IMR-90 (cell line): Measurements from ENCODE around the gene ZMIZ1. TPM values are rescaled to one million over a fixed set of nuclear protein-coding genes. Genes with fewer than 3 reads are reported as not detected.

Experiments used
- ATAC-seq: fragments of 200-7000 bp; cut with Tn5 transposase; 2 replicates; pipeline ENCODE4 v1.9.1; 2020; ENCODE audit warnings: low read depth, mild to moderate bottlenecking, moderate library complexity
- BruUV-seq: library from RNA; stranded (reverse); fragments of 400-500 nt; replicated peaks from 2 replicates; lab custom pipeline; 2021; lab: Mats Ljungman, UMichigan
- CTCF ChIA-PET: fragments of 300-600 bp; formaldehyde crosslinking; extraction: SDS; loops from one replicate; lab custom pipeline; 2021; ENCODE audit warnings: antibody characterized with exemption; lab: Yijun Ruan, JAX
- POLR2A ChIA-PET: fragments of 300-600 bp; sonication (Branson Sonifier 250); formaldehyde crosslinking; loops from one replicate; lab custom pipeline; 2022; ENCODE audit warnings: antibody characterized with exemption; ENCODE audit not compliant: unreplicated experiment; lab: Charles Lee
- DNase-seq: peaks from one replicate; pipeline ENCODE4 v3.0.0; 2013
- H2AFZ ChIP-seq: replicated peaks from 2 replicates; pipeline ENCODE3; 2013; ENCODE audit warnings: low read length, mild to moderate bottlenecking; ENCODE audit not compliant: poor library complexity
- H2AK5ac ChIP-seq: 2 replicates; pipeline ENCODE4 v1.6.1; 2013; ENCODE audit warnings: low read depth, low read length, inconsistent platforms
- H2AK9ac ChIP-seq: replicated peaks from 2 replicates; pipeline ENCODE3; 2013; ENCODE audit warnings: mild to moderate bottlenecking, low read depth, low read length, moderate library complexity; ENCODE audit not compliant: poor library complexity
- H2BK120ac ChIP-seq: 2 replicates; pipeline ENCODE4 v1.6.1; 2013; ENCODE audit warnings: low read depth, low read length, inconsistent platforms
- H2BK15ac ChIP-seq: 3 replicates; pipeline ENCODE4 v1.6.1; 2013; ENCODE audit warnings: low read depth, low read length, inconsistent platforms
- H2BK20ac ChIP-seq: 2 replicates; pipeline ENCODE4 v1.6.1; 2013; ENCODE audit warnings: low read depth, mild to moderate bottlenecking, inconsistent platforms, low read length, moderate library complexity
- H2BK5ac ChIP-seq: 2 replicates; pipeline ENCODE4 v1.6.1; 2013; ENCODE audit warnings: mild to moderate bottlenecking, low read depth, low read length, inconsistent platforms; ENCODE audit not compliant: poor library complexity, severe bottlenecking
- H3K14ac ChIP-seq: replicated peaks from 2 replicates; pipeline ENCODE4 v1.6.1; 2013; ENCODE audit warnings: low read depth, low read length, inconsistent platforms
- H3K18ac ChIP-seq: 2 replicates; pipeline ENCODE4 v1.6.1; 2013; ENCODE audit warnings: low read depth, low read length, control low read depth
- H3K23ac ChIP-seq: 2 replicates; pipeline ENCODE4 v1.6.1; 2013; ENCODE audit warnings: low read depth, low read length, inconsistent platforms
- H3K27ac ChIP-seq: 2 replicates; pipeline ENCODE4 v1.5.1; 2013; ENCODE audit warnings: mild to moderate bottlenecking, control low read depth, low read length; ENCODE audit not compliant: insufficient read depth
- H3K27me3 ChIP-seq: 2 replicates; pipeline ENCODE4 v1.6.1; 2013; ENCODE audit warnings: low read length; ENCODE audit not compliant: control insufficient read depth, insufficient read depth
- H3K36me3 ChIP-seq: 2 replicates; pipeline ENCODE4 v1.6.1; 2013; ENCODE audit warnings: low read length, mixed read lengths; ENCODE audit not compliant: control insufficient read depth, insufficient read depth
- H3K4ac ChIP-seq: 2 replicates; pipeline ENCODE4 v1.6.1; 2013; ENCODE audit warnings: low read depth, low read length, inconsistent platforms
- H3K4me1 ChIP-seq: 2 replicates; pipeline ENCODE4 v1.6.1; 2013; ENCODE audit warnings: low read length, mixed read lengths; ENCODE audit not compliant: control insufficient read depth, insufficient read depth
- H3K4me2 ChIP-seq: 2 replicates; pipeline ENCODE4 v1.6.1; 2013; ENCODE audit warnings: low read depth, mild to moderate bottlenecking, control low read depth, low read length, moderate library complexity
- H3K4me3 ChIP-seq: 2 replicates; pipeline ENCODE4 v1.5.1; 2013; ENCODE audit warnings: low read depth, mild to moderate bottlenecking, control low read depth, low read length, moderate library complexity; ENCODE audit not compliant: insufficient read depth
- H3K56ac ChIP-seq: 2 replicates; pipeline ENCODE4 v1.6.1; 2013; ENCODE audit warnings: low read length, inconsistent platforms; ENCODE audit not compliant: insufficient read depth; ENCODE audit errors: extremely low read depth
- H3K79me1 ChIP-seq, 2 experiments: 2 replicates each; pipeline ENCODE4 v1.6.1; 2013; ENCODE audit warnings: low read length in 2 of 2, inconsistent platforms in 1 of 2, low read depth in 1 of 2
- H3K9ac ChIP-seq: 2 replicates; pipeline ENCODE4 v1.6.1; 2013; ENCODE audit warnings: low read depth, low read length, control low read depth
- H3K9me1 ChIP-seq: 2 replicates; pipeline ENCODE4 v1.6.1; 2013; ENCODE audit warnings: low read length, inconsistent platforms; ENCODE audit not compliant: insufficient read depth
- H3K9me3 ChIP-seq: 2 replicates; pipeline ENCODE4 v1.6.1; 2013; ENCODE audit warnings: low read length; ENCODE audit not compliant: control insufficient read depth, insufficient read depth
- H4K20me1 ChIP-seq: 2 replicates; pipeline ENCODE4 v1.6.1; 2013; ENCODE audit warnings: low read length, inconsistent platforms; ENCODE audit not compliant: insufficient read depth
- H4K5ac ChIP-seq: 2 replicates; pipeline ENCODE4 v1.6.1; 2013; ENCODE audit warnings: mild to moderate bottlenecking, low read depth, low read length, control low read depth
- H4K8ac ChIP-seq, 2 experiments: 2 replicates each; pipeline ENCODE4 v1.6.1; 2013; ENCODE audit warnings: low read depth in 2 of 2, low read length in 2 of 2, control low read depth in 1 of 2, inconsistent platforms in 1 of 2
- H4K91ac ChIP-seq: 2 replicates; pipeline ENCODE4 v1.6.1; 2013; ENCODE audit warnings: low read depth, low read length, inconsistent platforms; ENCODE audit not compliant: insufficient read depth
- FOS ChIP-seq: fragments of 150-350 bp; IDR thresholded peaks from 2 replicates; pipeline ENCODE4 v1.6.1; 2016; ENCODE audit warnings: low read depth, low read length
- RCOR1 ChIP-seq: IDR thresholded peaks from 2 replicates; pipeline ENCODE4 v1.6.1; 2012; ENCODE audit warnings: mild to moderate bottlenecking, low read length, improper control_type of control experiment; ENCODE audit not compliant: insufficient replicate concordance
- WGBS, 2 experiments: methylation state at CpG; one replicate each; pipeline versions ENCODE4 v1.1.5 to v1.1.7; 2013; ENCODE audit warnings: missing lambda C conversion rate in 2 of 2; ENCODE audit not compliant: insufficient read length in 1 of 2; ENCODE audit errors: extremely low coverage in 2 of 2; 5-methylcytosine and 5-hydroxymethylcytosine counted together
- dilution Hi-C: fragments of 300-500 bp; cut with HindIII; formaldehyde crosslinking; loops from one replicate; pipeline ENCODE4 v1.14.3; 2018; ENCODE audit warnings: low sequenced_read_pairs; ENCODE audit not compliant: unreplicated experiment
- in situ Hi-C: fragments of 300-500 bp; cut with MboI; formaldehyde crosslinking; loops from 3 replicates; pipeline ENCODE4 v1.14.3; 2019; ENCODE audit warnings: low sequenced_read_pairs, inconsistent platforms, mixed read lengths
- intact Hi-C: fragments of 100-400 bp; cut with micrococcal nuclease; formaldehyde crosslinking; loops from 2 replicates; pipeline ENCODE4 v1.10.0; 2022
- polyA plus RNA-seq, 3 experiments: library from polyadenylated mRNA; depleted of rRNA; stranded (reverse); fragments of >200 nt; gene quantifications; 2 replicates each; pipeline ENCODE4 v1.2.3, GENCODE V29; 2012; ENCODE audit warnings: low replicate concordance in 1 of 3
- total RNA-seq: library from RNA; depleted of rRNA; stranded (reverse); fragments of >200 nt; gene quantifications from 2 replicates; pipeline ENCODE4 v1.2.3, GENCODE V29; 2012

ZMIZ1 gene
- total and polyA plus RNA-seq, 2 of the 4 experiments (the other 2 are of a cell fraction) = 6.6 to 48.7 TPM

- no peak for DNase-seq
- no peak for TF ChIP-seq RCOR1
- TF ChIP-seq FOS = no peak
- peak overlapping the region in 1 of 2 experiments; percentile 8; a peak in 1 of 4 replicates for H4K8ac ChIP-seq
- H2BK5ac ChIP-seq = no peak overlapping the region
- no peak overlapping the region for H2BK20ac ChIP-seq
- peak overlapping the region; percentile 47 for H3K23ac ChIP-seq
- H3K14ac ChIP-seq = no peak overlapping the region
- dilution Hi-C loops (no loop called here), in situ Hi-C loops (loop anchor here (5.0 kb wide), 1 partner anchor 105 kb away; no protein-coding TSS in a partner anchor), intact Hi-C loops (no loop called here)
- H3K9ac ChIP-seq = no peak overlapping the region
- H2AFZ ChIP-seq = no peak overlapping the region
- H3K4me1 ChIP-seq = peaks cover 55% of the 10 kb centered on the region
- no TSS peak for BruUV-seq
- WGBS, 2 experiments = 93% methylated on average over 5 of the region's 15 CpGs; no CpG with 5 or more reads in 1 of the 2 experiments
- H3K27me3 ChIP-seq = no peaks in the 10 kb centered on the region
- no peak for ATAC-seq
- ChIA-PET POLR2A (no interaction called here), CTCF (no interaction called here)
- H2AK5ac ChIP-seq = no peak overlapping the region
- no peak overlapping the region for H3K4me3 ChIP-seq
- H3K36me3 ChIP-seq = peaks cover 29% of the 10 kb centered on the region
- no peak overlapping the region for H3K18ac ChIP-seq
- H4K91ac ChIP-seq = no peak overlapping the region
- no peak overlapping the region for H3K56ac ChIP-seq
- H3K79me1 ChIP-seq = peaks cover 70 to 98% of the 10 kb centered on the region in 2 experiments
- peaks cover 63% of the 10 kb centered on the region for H3K9me1 ChIP-seq
- H2BK15ac ChIP-seq = no peak overlapping the region
- no peaks in the 10 kb centered on the region for H3K9me3 ChIP-seq
- H3K4me2 ChIP-seq = no peak overlapping the region
- H3K4ac ChIP-seq = no peak overlapping the region
- no peak overlapping the region for H2AK9ac ChIP-seq
- H4K20me1 ChIP-seq = peaks cover 43% of the 10 kb centered on the region
- no peak overlapping the region for H3K27ac ChIP-seq
- no peak overlapping the region for H4K5ac ChIP-seq
- no peak overlapping the region for H2BK120ac ChIP-seq
Measured at GRCh38 chr10:79187121-79187940, 118.6 kb downstream of the ZMIZ1 start.
